GM12872 (cell line): Measurements from ENCODE around the gene CDC123.

ENCODE experiments used
- TF ChIP-seq, protein P1 (sequence below): IDR thresholded peaks from 3 replicates; pipeline ENCODE4 v1.5.1; 2011; ENCODE audit warnings: low read depth, mild to moderate bottlenecking, low read length, moderate library complexity; ENCODE audit not compliant: insufficient read depth

CDC123 gene

DNA sequence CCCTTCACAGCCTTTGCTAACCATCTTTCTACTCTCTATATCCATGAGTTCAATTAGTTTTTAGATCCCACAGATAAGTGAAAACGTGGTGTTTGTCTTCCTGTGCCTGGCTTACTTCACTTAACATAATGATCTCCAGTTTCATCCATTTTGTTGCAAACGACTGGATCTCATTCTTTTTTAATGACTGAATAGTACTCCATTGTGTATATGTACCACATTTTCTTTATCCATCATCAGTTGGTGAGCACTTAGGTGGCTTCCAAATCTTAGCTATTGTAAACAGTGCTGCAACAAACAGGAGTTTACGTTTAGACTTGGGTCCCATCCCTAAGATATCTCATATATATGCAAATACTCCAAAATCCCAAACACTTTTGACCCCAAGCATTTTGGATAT lies 9.1 kb downstream of the CDC123 start:
- TF ChIP-seq, protein P1, sequence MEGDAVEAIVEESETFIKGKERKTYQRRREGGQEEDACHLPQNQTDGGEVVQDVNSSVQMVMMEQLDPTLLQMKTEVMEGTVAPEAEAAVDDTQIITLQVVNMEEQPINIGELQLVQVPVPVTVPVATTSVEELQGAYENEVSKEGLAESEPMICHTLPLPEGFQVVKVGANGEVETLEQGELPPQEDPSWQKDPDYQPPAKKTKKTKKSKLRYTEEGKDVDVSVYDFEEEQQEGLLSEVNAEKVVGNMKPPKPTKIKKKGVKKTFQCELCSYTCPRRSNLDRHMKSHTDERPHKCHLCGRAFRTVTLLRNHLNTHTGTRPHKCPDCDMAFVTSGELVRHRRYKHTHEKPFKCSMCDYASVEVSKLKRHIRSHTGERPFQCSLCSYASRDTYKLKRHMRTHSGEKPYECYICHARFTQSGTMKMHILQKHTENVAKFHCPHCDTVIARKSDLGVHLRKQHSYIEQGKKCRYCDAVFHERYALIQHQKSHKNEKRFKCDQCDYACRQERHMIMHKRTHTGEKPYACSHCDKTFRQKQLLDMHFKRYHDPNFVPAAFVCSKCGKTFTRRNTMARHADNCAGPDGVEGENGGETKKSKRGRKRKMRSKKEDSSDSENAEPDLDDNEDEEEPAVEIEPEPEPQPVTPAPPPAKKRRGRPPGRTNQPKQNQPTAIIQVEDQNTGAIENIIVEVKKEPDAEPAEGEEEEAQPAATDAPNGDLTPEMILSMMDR, result no peak

DNA sequence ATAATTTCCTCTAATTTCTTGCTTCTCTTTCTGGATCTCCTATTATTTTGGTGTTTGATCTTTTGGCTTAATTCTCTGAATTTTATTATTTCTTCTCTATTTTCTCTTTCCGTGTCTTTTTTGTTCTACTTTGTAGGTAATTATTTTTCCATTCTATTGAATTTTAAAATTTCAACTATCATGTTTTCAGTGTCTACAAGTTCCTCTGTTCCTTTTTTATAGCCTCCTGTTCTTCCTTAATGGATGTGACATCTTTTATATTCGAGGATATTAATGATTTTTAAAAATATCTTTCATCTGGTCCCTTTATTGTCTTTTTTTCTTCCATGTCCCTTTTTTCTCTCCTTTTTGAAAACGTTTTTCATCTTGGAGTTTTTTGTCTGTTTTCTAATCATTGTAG lies 11.1 kb downstream of the CDC123 start:
- TF ChIP-seq, protein P1, result no peak

DNA sequence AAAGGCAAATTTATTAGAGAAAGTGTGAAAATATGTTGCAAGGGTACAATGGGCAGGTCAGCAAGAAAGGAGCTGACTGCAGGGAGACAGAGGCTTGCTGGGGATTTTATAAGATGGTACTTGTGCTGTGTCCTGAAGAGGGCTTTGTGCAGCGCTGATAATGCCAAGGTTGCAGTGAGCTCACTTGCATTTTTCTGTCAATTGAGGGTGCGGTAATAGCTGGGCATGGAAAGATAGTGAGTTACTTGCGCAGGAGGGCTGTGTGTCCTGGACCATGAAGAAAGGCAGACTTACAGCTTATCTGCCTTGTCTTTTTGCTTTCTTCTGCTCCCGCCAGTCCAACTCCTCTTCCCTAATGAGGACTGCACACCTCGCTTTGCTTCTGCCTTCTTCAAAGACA lies 12.5 kb downstream of the CDC123 start:
- TF ChIP-seq, protein P1, result no peak

DNA sequence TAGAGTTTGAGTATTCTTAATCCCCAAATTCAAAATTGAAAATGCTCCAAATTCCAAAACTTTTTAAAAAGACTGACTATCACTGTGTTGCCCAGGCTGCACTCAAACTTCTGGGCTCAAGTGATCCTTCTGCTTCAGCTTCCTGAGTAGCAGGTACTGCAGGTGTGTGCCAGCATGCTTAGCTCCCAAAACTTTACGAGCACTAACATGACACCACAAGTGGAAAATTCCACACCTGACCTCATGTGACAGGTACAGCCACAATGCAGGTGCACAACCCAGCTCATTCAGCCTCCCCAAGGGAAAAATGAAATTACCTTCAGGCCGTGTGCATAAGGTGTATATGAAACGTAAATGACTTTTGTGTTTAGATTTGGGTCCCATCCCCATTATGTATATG lies 16.5 kb downstream of the CDC123 start:
- TF ChIP-seq, protein P1, result no peak

DNA sequence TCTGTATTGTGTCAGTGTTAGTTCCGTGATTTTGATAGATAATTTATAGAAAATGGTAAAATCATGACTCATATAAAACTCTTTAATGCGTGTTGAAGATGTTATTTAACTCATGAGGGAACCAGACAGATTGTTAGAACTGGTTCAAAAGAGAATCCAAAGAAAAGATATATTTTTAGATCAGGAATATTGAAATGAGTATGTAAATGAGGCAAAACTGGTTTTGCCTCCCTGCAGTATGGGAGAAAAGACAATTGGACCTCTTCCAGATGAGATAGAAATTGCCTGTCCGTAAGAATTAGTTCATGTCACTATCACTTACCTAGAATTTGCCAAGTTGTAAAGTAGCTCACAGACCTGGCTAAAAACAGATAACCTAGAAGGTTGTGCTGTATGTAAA lies 17.6 kb downstream of the CDC123 start:
- TF ChIP-seq, protein P1, result no peak

DNA sequence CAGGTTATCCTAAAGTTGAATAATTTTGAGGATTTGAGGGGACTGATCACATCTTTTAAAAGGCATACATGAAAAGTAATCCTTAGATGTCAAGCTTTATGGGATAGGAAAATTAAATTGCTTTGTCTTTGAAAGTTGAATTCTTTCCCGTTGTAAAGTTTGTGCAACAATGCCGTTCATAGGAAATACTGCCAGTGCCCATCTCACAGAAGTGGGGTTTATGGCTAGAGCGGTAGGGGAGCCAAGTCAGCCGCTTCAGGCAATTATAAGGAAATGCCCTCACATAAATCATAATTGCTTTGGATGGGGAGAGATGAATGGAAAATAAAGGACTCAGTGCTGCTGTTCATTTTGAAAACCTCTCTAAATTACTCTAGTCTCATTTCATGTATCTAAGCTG lies 18.1 kb downstream of the CDC123 start:
- TF ChIP-seq, protein P1, result no peak

DNA sequence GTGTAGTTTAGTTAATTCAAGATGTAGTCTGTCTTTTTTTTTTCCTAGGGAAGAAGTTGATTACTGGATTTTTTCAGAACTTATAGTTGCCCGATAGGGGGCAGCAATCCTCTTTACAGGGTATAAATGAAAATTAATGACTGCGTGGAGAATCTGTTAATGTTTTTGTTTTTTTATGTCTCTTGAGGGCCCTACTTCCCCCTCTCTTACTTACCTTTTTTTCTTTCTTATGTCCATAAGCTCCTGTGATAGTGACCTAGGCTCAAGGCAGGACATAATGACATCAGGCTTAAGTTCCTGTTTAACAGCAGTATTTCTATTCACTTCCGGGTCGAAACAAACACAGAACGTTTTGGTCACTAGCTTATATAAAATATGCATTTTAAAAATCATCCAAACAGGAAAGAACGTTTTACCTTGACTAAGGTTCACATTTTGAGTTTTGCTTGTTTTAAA lies 18.8 kb downstream of the CDC123 start:
- TF ChIP-seq, protein P1, result peak; percentile 60; the same call in 2 of the 3 replicates

DNA sequence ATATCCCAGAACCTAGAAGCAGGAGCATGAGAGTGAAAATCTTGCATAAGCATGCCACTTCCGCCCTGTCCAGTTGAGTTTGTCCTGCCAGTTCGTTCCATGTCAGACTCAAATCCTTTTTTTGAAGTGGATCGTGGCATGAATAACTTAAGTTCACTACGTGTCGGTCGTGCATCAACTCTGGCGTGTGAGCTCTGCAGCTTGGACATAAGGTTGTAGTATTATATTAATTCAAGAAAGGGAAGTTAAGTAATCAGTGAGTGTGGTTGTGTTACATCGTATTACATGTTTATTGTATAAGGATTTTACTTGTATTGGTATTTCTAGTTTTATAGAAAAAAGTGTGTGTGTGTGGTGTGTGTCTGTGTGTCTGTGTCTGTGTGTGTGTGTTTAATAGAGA lies 23.0 kb downstream of the CDC123 start:
- TF ChIP-seq, protein P1, result no peak
